ENCODE data around the gene COX19. TPM values are rescaled to one million over a fixed set of nuclear protein-coding genes. Genes with fewer than 3 reads are reported as not detected.
"Not testable (repeated sequence)": the region's sequence is repeated elsewhere in the genome, so short reads cannot be mapped to it uniquely, and the experiment has no call there.

The COX19 gene
- total RNA-seq, 1 experiment from 2014 or later: 24.8 TPM

- no peak for DNase-seq
- Histone ChIP-seq H3K4me1 (peaks cover 33% of the 10 kb centered on the region), H3K36me3 (ENCODE audit: control insufficient read depth, insufficient read depth, low read length) (no peaks in the 10 kb centered on the region), H3K27me3 (replicated peaks; ENCODE audit: control insufficient read depth, insufficient read depth, low read length) (no peaks in the 10 kb centered on the region), H3K4me3 (ENCODE audit: low read depth, low read length) (peak overlapping the region; percentile 44), H3K9me3 (peaks cover 9% of the 10 kb centered on the region; the same call in 1 of the 2 replicates)
- no TSS peak for BruUV-seq (replicated peaks)
- CTCF ChIA-PET: interaction anchor here (1.9 kb wide), 1 partner anchor 49 kb away, joined by 5 read pairs; no protein-coding TSS in a partner anchor
- peaks cover 17% of the 10 kb centered on the region for H3K9me3 Mint-ChIP-seq (ENCODE audit: unreplicated experiment)
- intact Hi-C loops (cut with micrococcal nuclease; ENCODE audit: unreplicated experiment): loop anchor here (5.0 kb wide), 1 partner anchor 32 kb away; no protein-coding TSS in a partner anchor
- peaks cover 17% of the 10 kb centered on the region for H3K36me3 Mint-ChIP-seq (ENCODE audit: insufficient read depth, unreplicated experiment)
- peak overlapping the region; percentile 82 for H3K27ac Mint-ChIP-seq (ENCODE audit: unreplicated experiment)
- POLR2A ChIA-PET: no interaction called here
- no peaks in the 10 kb centered on the region for H3K27me3 Mint-ChIP-seq (ENCODE audit: insufficient read depth, unreplicated experiment)
- no peaks in the 10 kb centered on the region for H3K4me1 Mint-ChIP-seq (ENCODE audit: low read depth, unreplicated experiment)
- peak overlapping the region; percentile 54 for H3K4me3 Mint-ChIP-seq (ENCODE audit: unreplicated experiment)
- TF ChIP-seq, protein P1, sequence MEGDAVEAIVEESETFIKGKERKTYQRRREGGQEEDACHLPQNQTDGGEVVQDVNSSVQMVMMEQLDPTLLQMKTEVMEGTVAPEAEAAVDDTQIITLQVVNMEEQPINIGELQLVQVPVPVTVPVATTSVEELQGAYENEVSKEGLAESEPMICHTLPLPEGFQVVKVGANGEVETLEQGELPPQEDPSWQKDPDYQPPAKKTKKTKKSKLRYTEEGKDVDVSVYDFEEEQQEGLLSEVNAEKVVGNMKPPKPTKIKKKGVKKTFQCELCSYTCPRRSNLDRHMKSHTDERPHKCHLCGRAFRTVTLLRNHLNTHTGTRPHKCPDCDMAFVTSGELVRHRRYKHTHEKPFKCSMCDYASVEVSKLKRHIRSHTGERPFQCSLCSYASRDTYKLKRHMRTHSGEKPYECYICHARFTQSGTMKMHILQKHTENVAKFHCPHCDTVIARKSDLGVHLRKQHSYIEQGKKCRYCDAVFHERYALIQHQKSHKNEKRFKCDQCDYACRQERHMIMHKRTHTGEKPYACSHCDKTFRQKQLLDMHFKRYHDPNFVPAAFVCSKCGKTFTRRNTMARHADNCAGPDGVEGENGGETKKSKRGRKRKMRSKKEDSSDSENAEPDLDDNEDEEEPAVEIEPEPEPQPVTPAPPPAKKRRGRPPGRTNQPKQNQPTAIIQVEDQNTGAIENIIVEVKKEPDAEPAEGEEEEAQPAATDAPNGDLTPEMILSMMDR (IDR thresholded peaks at IDR 0.05; ENCODE audit: insufficient read depth in 1 of 2, low read depth in 1 of 2, low read length in 1 of 2, severe bottlenecking in 1 of 2, unreplicated experiment in 1 of 2): no peak
Measured at GRCh38 chr7:944744-945143, 30.6 kb downstream of the COX19 start.

DNA sequence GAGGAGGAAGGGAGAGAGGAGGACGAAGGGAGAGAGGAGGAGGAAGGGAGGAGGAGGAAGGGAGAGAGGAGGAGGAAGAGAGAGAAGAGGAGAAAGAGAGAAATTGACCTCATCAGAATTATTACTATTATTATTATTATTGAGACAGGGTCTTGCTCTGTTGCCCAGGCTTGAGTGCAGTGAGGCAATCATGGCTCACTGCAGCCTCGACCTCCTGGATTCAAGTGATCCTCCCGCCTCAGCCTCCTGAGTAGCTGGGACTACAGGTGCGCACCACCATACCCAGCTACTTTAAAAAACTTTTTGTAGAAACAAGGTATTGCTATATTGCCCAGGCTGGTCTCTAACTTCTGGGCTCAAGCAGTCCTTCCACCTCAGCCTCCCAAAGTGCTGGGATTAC is 31.6 kb downstream of the COX19 start:
- POLR2A ChIA-PET; intact Hi-C loops (cut with micrococcal nuclease; ENCODE audit: unreplicated experiment): not testable (repeated sequence)

GRCh38 chr7:940599-941408 is 34.5 kb downstream of the COX19 start:
- no peaks in the 10 kb centered on the region for H3K27me3 Mint-ChIP-seq (ENCODE audit: insufficient read depth, unreplicated experiment)
- POLR2A ChIA-PET: no interaction called here
- Histone ChIP-seq H3K27me3 (replicated peaks; ENCODE audit: control insufficient read depth, insufficient read depth, low read length) (no peaks in the 10 kb centered on the region), H3K4me1 (peaks cover 10% of the 10 kb centered on the region), H3K36me3 (ENCODE audit: control insufficient read depth, insufficient read depth, low read length) (peaks cover 1% of the 10 kb centered on the region; the same call in 1 of the 2 replicates), H3K9me3 (peaks cover 9% of the 10 kb centered on the region; the same call in 1 of the 2 replicates), H3K4me3 (ENCODE audit: low read depth, low read length) (no peak overlapping the region)
- no TSS peak for BruUV-seq (replicated peaks)
- TF ChIP-seq, protein P1 (IDR thresholded peaks at IDR 0.05; ENCODE audit: insufficient read depth in 1 of 2, low read depth in 1 of 2, low read length in 1 of 2, severe bottlenecking in 1 of 2, unreplicated experiment in 1 of 2): no peak
- H3K36me3 Mint-ChIP-seq (ENCODE audit: insufficient read depth, unreplicated experiment): peaks cover 20% of the 10 kb centered on the region
- DNase-seq: no peak
- CTCF ChIA-PET: no interaction called here
- intact Hi-C loops (cut with micrococcal nuclease; ENCODE audit: unreplicated experiment): no loop called here
- no peaks in the 10 kb centered on the region for H3K4me1 Mint-ChIP-seq (ENCODE audit: low read depth, unreplicated experiment)
- peak overlapping the region; percentile 48 for H3K27ac Mint-ChIP-seq (ENCODE audit: unreplicated experiment)
- H3K9me3 Mint-ChIP-seq (ENCODE audit: unreplicated experiment): peaks cover 17% of the 10 kb centered on the region
- no peak overlapping the region for H3K4me3 Mint-ChIP-seq (ENCODE audit: unreplicated experiment)

More for the DNA sequence above, 31.6 kb downstream of the COX19 start:
- H3K36me3 ChIP-seq (ENCODE audit: control insufficient read depth, insufficient read depth, low read length); CTCF ChIA-PET; H3K4me3 ChIP-seq (ENCODE audit: low read depth, low read length); DNase-seq; H3K27ac Mint-ChIP-seq (ENCODE audit: unreplicated experiment); H3K27me3 ChIP-seq (replicated peaks; ENCODE audit: control insufficient read depth, insufficient read depth, low read length); H3K9me3 ChIP-seq; H3K27me3 Mint-ChIP-seq (ENCODE audit: insufficient read depth, unreplicated experiment); H3K4me1 Mint-ChIP-seq (ENCODE audit: low read depth, unreplicated experiment); H3K4me3 Mint-ChIP-seq (ENCODE audit: unreplicated experiment); BruUV-seq (replicated peaks): not testable (repeated sequence)
- peaks cover 33% of the 10 kb centered on the region for H3K4me1 ChIP-seq
- H3K36me3 Mint-ChIP-seq (ENCODE audit: insufficient read depth, unreplicated experiment): peaks cover 10% of the 10 kb centered on the region
- H3K9me3 Mint-ChIP-seq (ENCODE audit: unreplicated experiment): peaks cover 17% of the 10 kb centered on the region

Measured in Caco-2 (cell line).